OCI-LY7 (cell line): ENCODE measurements around the gene RBM15.

Source experiments
- EZH2phosphoT487 ChIP-seq: fragments of 200-600 bp; sonication (generic); IDR thresholded peaks from 2 replicates; pipeline ENCODE4 v1.6.1; 2018; ENCODE audit warnings: low read depth, borderline replicate concordance, mild to moderate bottlenecking, mixed run types, antibody characterized with exemption, low read length, moderate library complexity, mixed read lengths
- TF ChIP-seq, protein P1 (sequence below): fragments of 200-600 bp; sonication (generic); conservative IDR thresholded peaks from 2 replicates; pipeline ENCODE4 v1.5.1; 2014; ENCODE audit warnings: mild to moderate bottlenecking, antibody characterized with exemption, low read length, moderate library complexity, mixed read lengths

DNA sequence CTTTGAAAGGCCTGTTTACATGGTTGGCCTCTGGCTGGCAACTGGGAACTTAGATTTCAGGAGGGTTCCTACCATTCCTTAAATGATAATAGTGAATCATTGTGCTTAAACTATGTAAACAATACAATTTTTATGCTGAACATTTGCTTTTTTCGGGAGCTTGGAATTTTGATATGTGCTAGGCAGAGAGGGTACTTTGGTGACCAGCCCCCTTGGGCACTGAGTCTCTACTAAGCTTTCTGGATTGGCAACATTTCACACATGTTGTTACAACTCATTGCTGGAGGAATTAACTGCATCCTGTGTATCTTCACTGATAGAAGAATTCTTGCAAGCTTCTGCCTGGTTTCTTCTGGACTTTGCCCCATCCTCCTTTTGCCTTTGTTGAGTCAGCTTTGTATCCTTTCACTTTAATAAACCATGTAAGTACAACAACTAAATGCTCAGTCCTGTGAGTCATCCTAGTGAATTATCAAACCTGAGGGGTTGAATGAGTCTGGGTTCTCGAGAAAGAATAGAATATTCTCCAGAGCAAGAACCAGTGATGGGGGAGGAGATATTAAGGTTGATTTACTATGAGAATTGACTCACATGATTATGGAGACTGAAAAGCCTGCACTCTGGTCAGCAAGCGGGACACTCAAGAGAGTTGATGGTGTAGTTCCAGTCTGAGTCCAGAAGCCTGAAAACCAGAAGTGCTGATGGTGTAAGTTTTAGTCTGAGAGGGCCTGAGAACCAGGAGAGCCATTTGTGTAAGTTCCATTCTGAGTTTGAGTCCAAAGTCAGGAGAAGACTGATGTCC, 54.7 kb downstream of the RBM15 start:
- TF ChIP-seq, protein P1, sequence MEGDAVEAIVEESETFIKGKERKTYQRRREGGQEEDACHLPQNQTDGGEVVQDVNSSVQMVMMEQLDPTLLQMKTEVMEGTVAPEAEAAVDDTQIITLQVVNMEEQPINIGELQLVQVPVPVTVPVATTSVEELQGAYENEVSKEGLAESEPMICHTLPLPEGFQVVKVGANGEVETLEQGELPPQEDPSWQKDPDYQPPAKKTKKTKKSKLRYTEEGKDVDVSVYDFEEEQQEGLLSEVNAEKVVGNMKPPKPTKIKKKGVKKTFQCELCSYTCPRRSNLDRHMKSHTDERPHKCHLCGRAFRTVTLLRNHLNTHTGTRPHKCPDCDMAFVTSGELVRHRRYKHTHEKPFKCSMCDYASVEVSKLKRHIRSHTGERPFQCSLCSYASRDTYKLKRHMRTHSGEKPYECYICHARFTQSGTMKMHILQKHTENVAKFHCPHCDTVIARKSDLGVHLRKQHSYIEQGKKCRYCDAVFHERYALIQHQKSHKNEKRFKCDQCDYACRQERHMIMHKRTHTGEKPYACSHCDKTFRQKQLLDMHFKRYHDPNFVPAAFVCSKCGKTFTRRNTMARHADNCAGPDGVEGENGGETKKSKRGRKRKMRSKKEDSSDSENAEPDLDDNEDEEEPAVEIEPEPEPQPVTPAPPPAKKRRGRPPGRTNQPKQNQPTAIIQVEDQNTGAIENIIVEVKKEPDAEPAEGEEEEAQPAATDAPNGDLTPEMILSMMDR, result no peak
- TF ChIP-seq EZH2phosphoT487, result no peak
